ENCODE data around the gene GSE1. TPM values are rescaled to one million over a fixed set of nuclear protein-coding genes. Genes with fewer than 3 reads are reported as not detected.

The GSE1 gene
- total RNA-seq, 4 donors from 2014 or later, result 54.2 to 155 (median 71.9) TPM

DNA sequence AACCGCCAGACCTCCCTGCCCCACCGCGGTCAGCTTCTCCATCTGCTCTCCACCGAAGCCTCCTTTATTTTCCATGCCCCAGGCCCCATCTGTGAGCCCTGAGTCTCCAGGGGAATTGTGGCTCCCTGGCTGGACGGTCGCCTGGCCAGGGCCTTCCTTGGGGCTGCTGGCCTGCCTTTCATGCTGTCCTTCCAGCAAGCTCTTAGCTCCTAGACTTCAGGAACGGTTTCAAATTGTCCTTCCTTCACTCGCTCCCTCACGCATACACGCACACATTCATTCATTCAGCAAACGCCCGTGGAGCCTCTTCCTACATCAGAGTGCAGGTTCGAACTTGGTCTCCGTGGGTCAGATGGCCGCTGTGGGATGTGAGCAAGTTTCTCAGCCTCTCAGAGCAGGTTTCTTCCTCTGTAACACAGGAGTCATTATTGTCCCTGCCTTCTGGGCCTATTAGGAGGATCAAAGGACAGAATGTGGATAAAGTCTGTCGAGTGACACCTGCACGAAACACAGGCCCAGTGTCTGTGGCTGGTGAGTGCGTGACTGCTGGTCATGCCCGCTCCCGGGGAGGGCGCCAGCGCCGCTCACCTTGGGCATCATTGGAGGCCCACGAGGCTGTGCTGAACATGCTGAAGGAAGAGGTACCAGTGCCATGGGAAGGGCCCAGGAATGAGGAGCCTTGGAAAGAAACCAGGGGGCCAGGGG, 18.7 kb upstream of the GSE1 start:
- Histone ChIP-seq H3K4me1 (peaks cover 0 to 5% of the 10 kb centered on the region in 2 donors), H3K27ac (no peak overlapping the region), H3K27me3 (no peaks in the 10 kb centered on the region), H3K36me3 (no peaks in the 10 kb centered on the region), H3K4me3 (replicated peaks in 1 of 3) (no peak overlapping the region), H3K9me3 (no peaks in the 10 kb centered on the region)
- TF ChIP-seq POLR2A (IDR thresholded peaks at IDR 0.05), result no peak
- TF ChIP-seq, protein P1, sequence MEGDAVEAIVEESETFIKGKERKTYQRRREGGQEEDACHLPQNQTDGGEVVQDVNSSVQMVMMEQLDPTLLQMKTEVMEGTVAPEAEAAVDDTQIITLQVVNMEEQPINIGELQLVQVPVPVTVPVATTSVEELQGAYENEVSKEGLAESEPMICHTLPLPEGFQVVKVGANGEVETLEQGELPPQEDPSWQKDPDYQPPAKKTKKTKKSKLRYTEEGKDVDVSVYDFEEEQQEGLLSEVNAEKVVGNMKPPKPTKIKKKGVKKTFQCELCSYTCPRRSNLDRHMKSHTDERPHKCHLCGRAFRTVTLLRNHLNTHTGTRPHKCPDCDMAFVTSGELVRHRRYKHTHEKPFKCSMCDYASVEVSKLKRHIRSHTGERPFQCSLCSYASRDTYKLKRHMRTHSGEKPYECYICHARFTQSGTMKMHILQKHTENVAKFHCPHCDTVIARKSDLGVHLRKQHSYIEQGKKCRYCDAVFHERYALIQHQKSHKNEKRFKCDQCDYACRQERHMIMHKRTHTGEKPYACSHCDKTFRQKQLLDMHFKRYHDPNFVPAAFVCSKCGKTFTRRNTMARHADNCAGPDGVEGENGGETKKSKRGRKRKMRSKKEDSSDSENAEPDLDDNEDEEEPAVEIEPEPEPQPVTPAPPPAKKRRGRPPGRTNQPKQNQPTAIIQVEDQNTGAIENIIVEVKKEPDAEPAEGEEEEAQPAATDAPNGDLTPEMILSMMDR (IDR thresholded peaks at IDR 0.05), result no peak
- intact Hi-C loops (cut with DNase I), result no loop called here
- DNase-seq, result no peak
- WGBS, 2 donors, result 87 to 94% methylated on average over 22 to 24 of the region's 24 CpGs

DNA sequence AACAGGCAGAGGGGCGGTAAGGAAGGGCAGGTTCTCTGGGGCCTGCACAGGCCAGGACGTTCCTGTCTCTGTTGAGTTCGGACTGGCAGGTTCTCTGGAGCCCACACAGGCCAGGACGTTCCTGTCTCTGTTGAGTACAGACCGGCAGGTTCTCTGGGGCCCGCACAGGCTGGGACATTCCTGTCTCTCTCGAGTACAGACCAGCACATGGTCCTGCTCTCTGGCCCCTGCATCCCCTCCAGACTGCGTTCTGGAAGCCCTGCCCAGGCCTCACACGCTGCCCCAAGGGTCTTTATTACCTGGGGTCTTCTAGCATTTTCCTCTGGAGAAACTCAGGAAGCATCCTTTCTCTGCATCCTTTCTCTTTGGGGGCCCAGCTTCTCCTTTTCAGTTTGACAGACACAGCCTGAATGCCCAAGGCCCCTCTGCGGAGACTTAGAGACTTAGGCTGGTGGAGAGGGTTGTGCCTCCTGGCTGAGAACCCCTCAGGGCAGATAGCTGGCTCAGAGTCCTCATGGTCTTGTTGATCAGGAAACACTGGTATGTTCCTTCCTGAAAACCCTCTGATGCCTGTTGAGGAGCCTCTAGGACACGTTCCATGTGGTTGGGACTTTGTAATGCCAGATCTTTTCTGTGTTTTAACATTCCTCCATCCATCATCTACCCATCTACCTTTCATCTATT, 18.0 kb upstream of the GSE1 start:
- H3K27ac ChIP-seq, result no peak overlapping the region

DNA sequence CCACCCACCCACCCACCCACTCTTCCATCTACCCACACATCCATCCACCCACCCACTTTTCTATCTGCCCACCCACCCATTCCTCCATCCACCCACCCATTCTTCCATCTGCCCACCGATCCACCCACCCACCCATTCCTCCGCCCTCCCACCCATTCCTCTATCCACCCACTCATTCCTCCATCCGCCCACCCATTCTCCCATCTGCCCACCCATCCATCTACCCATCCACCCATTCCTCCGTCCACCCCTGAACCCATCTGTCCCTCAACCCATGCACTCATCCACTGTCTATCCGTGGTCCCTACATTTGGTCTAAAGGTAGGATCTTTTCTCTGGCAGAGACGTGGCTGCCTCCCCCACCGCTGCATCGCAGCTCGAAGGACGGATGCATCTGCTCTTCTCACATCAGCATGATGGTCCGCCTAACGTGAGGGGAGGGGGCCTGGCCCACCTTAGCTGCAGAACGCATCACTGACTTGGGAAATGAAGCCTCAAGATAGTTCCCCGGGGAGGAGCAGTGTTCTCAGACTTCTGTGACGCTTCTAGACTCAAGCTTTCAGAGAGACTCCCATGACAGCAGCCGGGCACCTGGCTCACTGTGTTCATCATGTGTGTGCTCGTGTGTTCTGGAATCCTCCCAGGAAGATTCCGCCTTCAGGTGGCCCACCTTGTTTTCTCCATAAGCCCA, 17.2 kb upstream of the GSE1 start:
- Histone ChIP-seq H3K4me1 (peaks cover 0 to 5% of the 10 kb centered on the region in 2 donors), H3K9me3 (no peaks in the 10 kb centered on the region), H3K27ac (no peak overlapping the region), H3K27me3 (no peaks in the 10 kb centered on the region), H3K36me3 (no peaks in the 10 kb centered on the region), H3K4me3 (replicated peaks in 1 of 3) (no peak overlapping the region)
- no peak for TF ChIP-seq POLR2A (IDR thresholded peaks at IDR 0.05)
- TF ChIP-seq, protein P1 (IDR thresholded peaks at IDR 0.05), result no peak
- WGBS, 2 donors, result 96 to 97% methylated on average over 18 of the region's 18 CpGs
- no peak for DNase-seq
- intact Hi-C loops (cut with DNase I), result no loop called here

More for the DNA sequence above, 18.0 kb upstream of the GSE1 start:
- 87 to 89% methylated on average over 11 of the region's 11 CpGs for WGBS, 2 donors
- DNase-seq, result no peak
- Histone ChIP-seq H3K27me3 (no peaks in the 10 kb centered on the region), H3K4me3 (replicated peaks in 1 of 3) (no peak overlapping the region), H3K9me3 (no peaks in the 10 kb centered on the region), H3K36me3 (no peaks in the 10 kb centered on the region), H3K4me1 (peaks cover 0 to 5% of the 10 kb centered on the region in 2 donors)
- TF ChIP-seq, protein P1 (IDR thresholded peaks at IDR 0.05), result no peak
- no peak for TF ChIP-seq POLR2A (IDR thresholded peaks at IDR 0.05)
- intact Hi-C loops (cut with DNase I), result no loop called here

DNA sequence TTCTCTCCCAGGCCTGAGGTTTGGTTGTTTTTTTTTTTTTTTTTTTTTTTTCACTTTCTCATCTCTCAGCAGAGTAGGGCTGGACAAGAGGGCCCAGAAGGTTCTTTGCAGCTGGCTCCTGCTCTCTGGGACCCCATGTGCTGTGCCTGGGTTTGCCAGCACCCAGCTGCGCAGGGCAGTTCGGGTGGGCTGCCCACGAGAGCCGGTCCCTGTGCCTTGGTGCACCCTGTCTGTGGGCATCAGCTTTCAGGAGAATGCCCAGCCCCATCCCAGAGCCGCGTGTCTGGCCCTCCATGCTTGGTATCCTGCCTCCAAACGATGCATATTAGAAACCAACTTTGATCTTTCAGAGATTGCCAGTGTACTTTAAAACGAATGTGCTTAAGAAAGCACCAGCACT, 15.0 kb upstream of the GSE1 start:
- intact Hi-C loops (cut with DNase I), result no loop called here
- H3K36me3 ChIP-seq, result no peaks in the 10 kb centered on the region
- no peak overlapping the region for H3K4me3 ChIP-seq (replicated peaks in 1 of 3)
- no peak for DNase-seq
- 82 to 85% methylated on average over 6 to 8 of the region's 8 CpGs for WGBS, 2 donors
- no peak for TF ChIP-seq POLR2A (IDR thresholded peaks at IDR 0.05)
- TF ChIP-seq, protein P1 (IDR thresholded peaks at IDR 0.05), result no peak
- H3K4me1 ChIP-seq, result peaks cover 14 to 20% of the 10 kb centered on the region in 2 donors
- H3K27ac ChIP-seq, result no peak overlapping the region
- no peaks in the 10 kb centered on the region for H3K9me3 ChIP-seq
- no peaks in the 10 kb centered on the region for H3K27me3 ChIP-seq

Measured in thyroid gland (tissue), 4 donors.